A673 (cell line): Measurements from ENCODE around the gene GRPR. TPM values are rescaled to one million over a fixed set of nuclear protein-coding genes. Genes with fewer than 3 reads are reported as not detected.

Experiments used
- BruUV-seq: library from RNA; stranded (reverse); fragments of 400-500 nt; replicated peaks from 2 replicates; lab custom pipeline; 2021; lab: Mats Ljungman, UMichigan
- CTCF ChIA-PET: fragments of 300-600 bp; sonication (Branson Sonifier 250); formaldehyde crosslinking; loops from one replicate; lab custom pipeline; 2022; ENCODE audit warnings: antibody characterized with exemption; lab: Charles Lee
- POLR2A ChIA-PET: fragments of 300-600 bp; sonication (Branson Sonifier 250); formaldehyde crosslinking; loops from one replicate; lab custom pipeline; 2022; ENCODE audit warnings: antibody characterized with exemption; ENCODE audit not compliant: low non-redundant PET; lab: Charles Lee
- DNase-seq: peaks from one replicate; pipeline ENCODE4 v3.0.0-alpha.2; 2015; ENCODE audit warnings: low spot score
- H3K27ac ChIP-seq: fragments of 200-600 bp; sonication (generic); 2 replicates; pipeline ENCODE4 v1.5.1; 2016; ENCODE audit warnings: mixed run types, low read depth, mild to moderate bottlenecking, mixed read lengths, antibody characterized with exemption, low read length; ENCODE audit not compliant: poor library complexity, severe bottlenecking
- H3K27me3 ChIP-seq: fragments of 200-600 bp; sonication (generic); replicated peaks from 2 replicates; pipeline ENCODE4 v1.6.1; 2017; ENCODE audit warnings: mixed run types, low read depth, mild to moderate bottlenecking, mixed read lengths, antibody characterized with exemption, low read length; ENCODE audit not compliant: insufficient read depth, poor library complexity
- H3K36me3 ChIP-seq: fragments of 200-600 bp; sonication (generic); 2 replicates; pipeline ENCODE4 v1.6.1; 2016; ENCODE audit warnings: mixed run types, mild to moderate bottlenecking, mixed read lengths, antibody characterized with exemption, low read length; ENCODE audit not compliant: insufficient read depth, poor library complexity, severe bottlenecking
- H3K4me1 ChIP-seq: fragments of 200-600 bp; sonication (generic); 2 replicates; pipeline ENCODE4 v1.6.1; 2017; ENCODE audit warnings: mixed run types, mild to moderate bottlenecking, mixed read lengths, antibody characterized with exemption, low read length; ENCODE audit not compliant: insufficient read depth, poor library complexity, severe bottlenecking
- H3K4me3 ChIP-seq: fragments of 200-600 bp; sonication (generic); 2 replicates; pipeline ENCODE4 v1.5.1; 2016; ENCODE audit warnings: low read depth, mixed run types, mild to moderate bottlenecking, mixed read lengths, low read length; ENCODE audit not compliant: poor library complexity, severe bottlenecking
- H3K9me3 ChIP-seq: fragments of 200-600 bp; sonication (generic); 2 replicates; pipeline ENCODE4 v1.6.1; 2016; ENCODE audit warnings: mixed run types, low read depth, mild to moderate bottlenecking, mixed read lengths, antibody characterized with exemption, low read length; ENCODE audit not compliant: poor library complexity, severe bottlenecking
- EZH2 ChIP-seq: fragments of 200-600 bp; sonication (generic); IDR thresholded peaks from 2 replicates; pipeline ENCODE4 v1.6.1; 2017; ENCODE audit warnings: borderline replicate concordance, low read depth, mild to moderate bottlenecking, mixed read lengths, antibody characterized with exemption, low read length; ENCODE audit not compliant: poor library complexity, severe bottlenecking
- intact Hi-C: fragments of 100-400 bp; cut with micrococcal nuclease; formaldehyde crosslinking; loops from one replicate; pipeline ENCODE4 v1.10.0; 2022; ENCODE audit not compliant: unreplicated experiment
- total RNA-seq: library from RNA; stranded (reverse); gene quantifications from 2 replicates; pipeline ENCODE4 v1.2.3, GENCODE V29; 2021
- TF ChIP-seq, protein P1 (sequence below): fragments of 300-800, 200-600 bp; sonication (generic); conservative IDR thresholded peaks from 2 replicates; pipeline ENCODE4 v1.5.1; 2017; ENCODE audit warnings: low read depth, mild to moderate bottlenecking, antibody characterized with exemption, low read length, moderate library complexity, mixed read lengths

The GRPR gene
- total RNA-seq, 1 experiment from 2014 or later, result 1.2 TPM

DNA sequence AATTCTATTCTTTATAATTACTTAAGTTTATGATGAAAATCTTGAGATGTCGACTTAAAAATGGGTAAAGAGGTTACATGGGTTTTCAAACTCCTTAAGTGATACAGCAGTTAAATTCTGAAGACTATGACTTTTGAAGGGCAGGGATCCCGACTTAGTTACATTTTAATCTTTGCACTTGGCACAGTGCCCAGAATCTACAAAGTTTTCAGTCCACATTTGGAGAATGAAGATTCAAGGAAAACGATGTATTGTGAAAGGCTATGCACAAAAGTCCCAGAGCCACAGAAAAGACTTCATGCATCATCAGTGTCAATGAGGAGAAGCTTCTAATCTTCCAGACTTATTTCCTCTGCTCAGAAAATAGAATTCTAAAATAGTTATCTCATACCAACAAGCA, 36.3 kb upstream of the GRPR start:
- H3K27me3 ChIP-seq, result peaks cover 3% of the 10 kb centered on the region
- no peak overlapping the region for H3K4me3 ChIP-seq
- no peaks in the 10 kb centered on the region for H3K36me3 ChIP-seq
- no TSS peak for BruUV-seq
- no peak overlapping the region for H3K27ac ChIP-seq
- intact Hi-C loops, result no loop called here
- H3K9me3 ChIP-seq, result no peaks in the 10 kb centered on the region
- peaks cover 18% of the 10 kb centered on the region for H3K4me1 ChIP-seq
- ChIA-PET CTCF (no interaction called here), POLR2A (no interaction called here)
- TF ChIP-seq EZH2, result no peak
- TF ChIP-seq, protein P1, sequence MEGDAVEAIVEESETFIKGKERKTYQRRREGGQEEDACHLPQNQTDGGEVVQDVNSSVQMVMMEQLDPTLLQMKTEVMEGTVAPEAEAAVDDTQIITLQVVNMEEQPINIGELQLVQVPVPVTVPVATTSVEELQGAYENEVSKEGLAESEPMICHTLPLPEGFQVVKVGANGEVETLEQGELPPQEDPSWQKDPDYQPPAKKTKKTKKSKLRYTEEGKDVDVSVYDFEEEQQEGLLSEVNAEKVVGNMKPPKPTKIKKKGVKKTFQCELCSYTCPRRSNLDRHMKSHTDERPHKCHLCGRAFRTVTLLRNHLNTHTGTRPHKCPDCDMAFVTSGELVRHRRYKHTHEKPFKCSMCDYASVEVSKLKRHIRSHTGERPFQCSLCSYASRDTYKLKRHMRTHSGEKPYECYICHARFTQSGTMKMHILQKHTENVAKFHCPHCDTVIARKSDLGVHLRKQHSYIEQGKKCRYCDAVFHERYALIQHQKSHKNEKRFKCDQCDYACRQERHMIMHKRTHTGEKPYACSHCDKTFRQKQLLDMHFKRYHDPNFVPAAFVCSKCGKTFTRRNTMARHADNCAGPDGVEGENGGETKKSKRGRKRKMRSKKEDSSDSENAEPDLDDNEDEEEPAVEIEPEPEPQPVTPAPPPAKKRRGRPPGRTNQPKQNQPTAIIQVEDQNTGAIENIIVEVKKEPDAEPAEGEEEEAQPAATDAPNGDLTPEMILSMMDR, result no peak
- peak; percentile 65 for DNase-seq

DNA sequence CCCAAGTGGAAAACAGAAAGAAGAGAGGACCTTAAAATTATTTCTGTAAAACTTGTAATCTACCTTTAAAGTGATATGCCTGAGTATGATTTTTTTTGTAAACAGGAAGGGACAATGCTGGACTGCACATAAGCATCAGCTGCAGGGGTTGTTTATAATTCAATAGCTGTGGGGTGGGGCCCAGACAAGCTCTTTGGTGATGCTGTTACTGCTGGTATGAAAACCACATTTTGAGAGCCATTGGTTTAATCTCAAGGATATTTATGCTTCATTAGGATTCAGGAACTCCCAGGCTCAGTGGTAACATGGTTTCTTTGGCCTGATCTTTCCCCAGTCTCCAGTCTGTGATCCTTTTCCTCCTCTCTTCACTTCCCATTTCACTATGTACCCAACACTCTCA, 34.3 kb upstream of the GRPR start:
- ChIA-PET CTCF (no interaction called here), POLR2A (interaction anchor here (0.6 kb wide), 1 partner anchor 66 kb away, joined by 3 read pairs; no protein-coding TSS in a partner anchor)
- no TSS peak for BruUV-seq
- Histone ChIP-seq H3K9me3 (no peaks in the 10 kb centered on the region), H3K4me1 (peaks cover 7% of the 10 kb centered on the region), H3K4me3 (no peak overlapping the region), H3K27ac (no peak overlapping the region), H3K27me3 (peaks cover 3% of the 10 kb centered on the region), H3K36me3 (no peaks in the 10 kb centered on the region)
- DNase-seq, result no peak
- intact Hi-C loops, result no loop called here
- TF ChIP-seq, protein P1, result no peak
- no peak for TF ChIP-seq EZH2

DNA sequence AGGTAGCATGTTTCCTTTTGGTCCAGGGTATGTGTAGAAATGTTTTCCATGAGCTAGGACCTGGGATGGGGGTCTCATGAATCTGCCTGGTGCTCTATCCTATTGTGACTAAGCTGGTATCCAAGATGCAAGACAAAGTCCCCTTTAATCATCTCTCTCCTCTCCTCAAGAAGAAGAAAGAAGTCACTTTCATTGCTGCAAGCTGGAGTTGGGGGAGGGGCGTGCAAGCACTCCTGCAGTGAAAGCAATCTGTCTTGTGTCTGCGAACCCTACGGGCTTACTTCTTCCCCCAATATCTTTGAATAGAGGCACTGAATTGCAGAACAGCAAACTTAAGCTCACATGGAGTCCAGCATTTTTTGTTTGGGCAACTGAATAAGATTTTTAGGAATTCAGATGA, 27.2 kb upstream of the GRPR start:
- intact Hi-C loops, result no loop called here
- no peak for DNase-seq
- no TSS peak for BruUV-seq
- CTCF ChIA-PET, result no interaction called here
- no peak overlapping the region for H3K27ac ChIP-seq
- H3K9me3 ChIP-seq, result no peaks in the 10 kb centered on the region
- no peak overlapping the region for H3K4me3 ChIP-seq
- no peaks in the 10 kb centered on the region for H3K36me3 ChIP-seq
- no peaks in the 10 kb centered on the region for H3K4me1 ChIP-seq
- POLR2A ChIA-PET, result no interaction called here
- TF ChIP-seq, protein P1, result no peak
- no peak for TF ChIP-seq EZH2
- no peaks in the 10 kb centered on the region for H3K27me3 ChIP-seq
